ENCODE data around the gene GFRA1.

The GFRA1 gene

GRCh38 chr10:116159197-116159596, 113.8 kb downstream of the GFRA1 start:
- H3K9ac ChIP-seq (ENCODE audit: low read depth, low read length) = no peak overlapping the region
- no peaks in the 10 kb centered on the region for H3K4me1 ChIP-seq (ENCODE audit: insufficient read depth, low read length)
- no peaks in the 10 kb centered on the region for H3K36me3 ChIP-seq (ENCODE audit: insufficient read depth, low read length)
- H3K9me3 ChIP-seq (ENCODE audit: control insufficient read depth, insufficient read depth, low read length) = no peaks in the 10 kb centered on the region

GRCh38 chr10:116158036-116158435, 115.0 kb downstream of the GFRA1 start:
- Histone ChIP-seq H3K9ac (ENCODE audit: low read depth, low read length) (no peak overlapping the region), H3K4me1 (ENCODE audit: insufficient read depth, low read length) (no peaks in the 10 kb centered on the region), H3K36me3 (ENCODE audit: insufficient read depth, low read length) (no peaks in the 10 kb centered on the region), H3K9me3 (ENCODE audit: control insufficient read depth, insufficient read depth, low read length) (no peaks in the 10 kb centered on the region)

GRCh38 chr10:116157485-116157884, 115.5 kb downstream of the GFRA1 start:
- no peaks in the 10 kb centered on the region for H3K36me3 ChIP-seq (ENCODE audit: insufficient read depth, low read length)
- H3K9me3 ChIP-seq (ENCODE audit: control insufficient read depth, insufficient read depth, low read length) = no peaks in the 10 kb centered on the region
- H3K9ac ChIP-seq (ENCODE audit: low read depth, low read length) = no peak overlapping the region
- no peaks in the 10 kb centered on the region for H3K4me1 ChIP-seq (ENCODE audit: insufficient read depth, low read length)

GRCh38 chr10:116156819-116157218, 116.2 kb downstream of the GFRA1 start:
- H3K9ac ChIP-seq (ENCODE audit: low read depth, low read length) = no peak overlapping the region
- no peaks in the 10 kb centered on the region for H3K4me1 ChIP-seq (ENCODE audit: insufficient read depth, low read length)
- H3K9me3 ChIP-seq (ENCODE audit: control insufficient read depth, insufficient read depth, low read length) = no peaks in the 10 kb centered on the region
- H3K36me3 ChIP-seq (ENCODE audit: insufficient read depth, low read length) = no peaks in the 10 kb centered on the region

- Histone ChIP-seq H3K36me3 (ENCODE audit: insufficient read depth, low read length) (no peaks in the 10 kb centered on the region), H3K4me1 (ENCODE audit: insufficient read depth, low read length) (no peaks in the 10 kb centered on the region), H3K9ac (ENCODE audit: low read depth, low read length) (no peak overlapping the region), H3K9me3 (ENCODE audit: control insufficient read depth, insufficient read depth, low read length) (no peaks in the 10 kb centered on the region)
These were observed 117.8 kb downstream of the GFRA1 start for GRCh38 chr10:116155191-116155590.

GRCh38 chr10:116154651-116155050, 118.4 kb downstream of the GFRA1 start:
- Histone ChIP-seq H3K9ac (ENCODE audit: low read depth, low read length) (no peak overlapping the region), H3K36me3 (ENCODE audit: insufficient read depth, low read length) (no peaks in the 10 kb centered on the region), H3K9me3 (ENCODE audit: control insufficient read depth, insufficient read depth, low read length) (no peaks in the 10 kb centered on the region), H3K4me1 (ENCODE audit: insufficient read depth, low read length) (no peaks in the 10 kb centered on the region)

- no peaks in the 10 kb centered on the region; the same call in 1 of the 2 replicates for H3K4me1 ChIP-seq (ENCODE audit: insufficient read depth, low read length)
- no peaks in the 10 kb centered on the region for H3K36me3 ChIP-seq (ENCODE audit: insufficient read depth, low read length)
- H3K9ac ChIP-seq (ENCODE audit: low read depth, low read length) = no peak overlapping the region
- H3K9me3 ChIP-seq (ENCODE audit: control insufficient read depth, insufficient read depth, low read length) = no peaks in the 10 kb centered on the region
These were observed 121.9 kb downstream of the GFRA1 start for GRCh38 chr10:116151076-116151475.

GRCh38 chr10:116150606-116151005, 122.4 kb downstream of the GFRA1 start:
- Histone ChIP-seq H3K9ac (ENCODE audit: low read depth, low read length) (no peak overlapping the region), H3K36me3 (ENCODE audit: insufficient read depth, low read length) (no peaks in the 10 kb centered on the region), H3K4me1 (ENCODE audit: insufficient read depth, low read length) (no peaks in the 10 kb centered on the region; the same call in 1 of the 2 replicates), H3K9me3 (ENCODE audit: control insufficient read depth, insufficient read depth, low read length) (no peaks in the 10 kb centered on the region)

- Histone ChIP-seq H3K4me1 (ENCODE audit: insufficient read depth, low read length) (no peaks in the 10 kb centered on the region; the same call in 1 of the 2 replicates), H3K9me3 (ENCODE audit: control insufficient read depth, insufficient read depth, low read length) (no peaks in the 10 kb centered on the region), H3K9ac (ENCODE audit: low read depth, low read length) (no peak overlapping the region), H3K36me3 (ENCODE audit: insufficient read depth, low read length) (no peaks in the 10 kb centered on the region)
These were observed 125.7 kb downstream of the GFRA1 start for GRCh38 chr10:116147147-116147905.

- no peak overlapping the region for H3K9ac ChIP-seq (ENCODE audit: low read depth, low read length)
- H3K36me3 ChIP-seq (ENCODE audit: insufficient read depth, low read length) = no peaks in the 10 kb centered on the region
- H3K4me1 ChIP-seq (ENCODE audit: insufficient read depth, low read length) = no peaks in the 10 kb centered on the region; the same call in 1 of the 2 replicates
- H3K9me3 ChIP-seq (ENCODE audit: control insufficient read depth, insufficient read depth, low read length) = no peaks in the 10 kb centered on the region
These were observed 126.5 kb downstream of the GFRA1 start for GRCh38 chr10:116146372-116147140.

GRCh38 chr10:116143673-116144222, 129.3 kb downstream of the GFRA1 start:
- Histone ChIP-seq H3K36me3 (ENCODE audit: insufficient read depth, low read length) (no peaks in the 10 kb centered on the region), H3K4me1 (ENCODE audit: insufficient read depth, low read length) (no peaks in the 10 kb centered on the region; the same call in 1 of the 2 replicates), H3K9ac (ENCODE audit: low read depth, low read length) (no peak overlapping the region), H3K9me3 (ENCODE audit: control insufficient read depth, insufficient read depth, low read length) (no peaks in the 10 kb centered on the region)

GRCh38 chr10:116141855-116142254, 131.2 kb downstream of the GFRA1 start:
- H3K36me3 ChIP-seq (ENCODE audit: insufficient read depth, low read length) = no peaks in the 10 kb centered on the region
- H3K9ac ChIP-seq (ENCODE audit: low read depth, low read length) = no peak overlapping the region
- H3K9me3 ChIP-seq (ENCODE audit: control insufficient read depth, insufficient read depth, low read length) = no peaks in the 10 kb centered on the region
- no peaks in the 10 kb centered on the region for H3K4me1 ChIP-seq (ENCODE audit: insufficient read depth, low read length)

GRCh38 chr10:116141246-116141645, 131.8 kb downstream of the GFRA1 start:
- Histone ChIP-seq H3K4me1 (ENCODE audit: insufficient read depth, low read length) (no peaks in the 10 kb centered on the region), H3K9me3 (ENCODE audit: control insufficient read depth, insufficient read depth, low read length) (no peaks in the 10 kb centered on the region), H3K9ac (ENCODE audit: low read depth, low read length) (no peak overlapping the region), H3K36me3 (ENCODE audit: insufficient read depth, low read length) (no peaks in the 10 kb centered on the region)

- no peaks in the 10 kb centered on the region for H3K36me3 ChIP-seq (ENCODE audit: insufficient read depth, low read length)
- no peaks in the 10 kb centered on the region for H3K4me1 ChIP-seq (ENCODE audit: insufficient read depth, low read length)
- H3K9ac ChIP-seq (ENCODE audit: low read depth, low read length) = no peak overlapping the region
- H3K9me3 ChIP-seq (ENCODE audit: control insufficient read depth, insufficient read depth, low read length) = no peaks in the 10 kb centered on the region
These were observed 133.1 kb downstream of the GFRA1 start for GRCh38 chr10:116139886-116140285.

GRCh38 chr10:116138897-116139296, 134.1 kb downstream of the GFRA1 start:
- H3K9ac ChIP-seq (ENCODE audit: low read depth, low read length) = no peak overlapping the region
- H3K9me3 ChIP-seq (ENCODE audit: control insufficient read depth, insufficient read depth, low read length) = no peaks in the 10 kb centered on the region
- no peaks in the 10 kb centered on the region for H3K4me1 ChIP-seq (ENCODE audit: insufficient read depth, low read length)
- H3K36me3 ChIP-seq (ENCODE audit: insufficient read depth, low read length) = no peaks in the 10 kb centered on the region

Data from ES-I3 (cell line).